Stimulated activated CD4-positive, alpha-beta T cell treated with anti-CD3 and anti-CD28 coated beads, Interleukin-12 subunit alpha, Interleukin-12 subunit beta, amount 100 ng/mL, for 4 hours (primary cell): ENCODE results near the gene S100A11.
A peak's percentile ranks its signal among the peaks of the same experiment; 100 is the strongest.

ENCODE experiments used
- DNase-seq: peaks from one replicate; pipeline ENCODE4 v3.0.0-alpha.2; 2020

Gene S100A11

DNA sequence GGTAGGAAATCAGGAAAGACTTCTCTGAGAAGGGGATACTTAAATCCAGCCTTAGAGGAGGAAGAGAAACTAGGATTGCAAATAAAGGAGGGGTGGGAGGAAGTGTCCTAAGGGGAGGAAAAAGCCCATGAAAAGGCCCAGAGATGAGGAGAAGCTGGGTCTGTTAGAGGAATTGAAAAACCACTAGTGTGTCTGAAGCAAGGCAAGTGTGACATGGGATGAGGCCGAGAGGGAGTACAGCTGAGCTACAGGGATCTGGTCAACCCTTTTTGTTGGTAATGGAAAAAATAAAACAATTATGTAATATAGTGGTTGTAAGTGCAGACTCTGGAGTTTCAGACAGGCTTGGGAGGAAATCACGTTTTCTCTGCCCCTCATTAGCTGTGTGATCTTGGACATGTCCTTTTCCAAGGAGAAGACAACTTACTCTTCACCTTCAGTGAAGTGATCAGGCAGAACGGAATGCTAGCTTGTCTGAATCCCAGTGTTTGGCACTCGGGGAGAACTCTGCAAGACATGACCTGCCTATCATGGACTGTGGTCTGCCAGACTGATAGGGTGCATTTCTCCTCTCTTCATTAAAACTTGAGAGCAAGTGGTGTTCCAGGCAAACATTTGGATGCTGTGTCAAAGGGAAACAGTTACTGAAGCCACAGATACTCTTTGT is 35.7 kb downstream of the S100A11 start:
- no peak for DNase-seq

DNA sequence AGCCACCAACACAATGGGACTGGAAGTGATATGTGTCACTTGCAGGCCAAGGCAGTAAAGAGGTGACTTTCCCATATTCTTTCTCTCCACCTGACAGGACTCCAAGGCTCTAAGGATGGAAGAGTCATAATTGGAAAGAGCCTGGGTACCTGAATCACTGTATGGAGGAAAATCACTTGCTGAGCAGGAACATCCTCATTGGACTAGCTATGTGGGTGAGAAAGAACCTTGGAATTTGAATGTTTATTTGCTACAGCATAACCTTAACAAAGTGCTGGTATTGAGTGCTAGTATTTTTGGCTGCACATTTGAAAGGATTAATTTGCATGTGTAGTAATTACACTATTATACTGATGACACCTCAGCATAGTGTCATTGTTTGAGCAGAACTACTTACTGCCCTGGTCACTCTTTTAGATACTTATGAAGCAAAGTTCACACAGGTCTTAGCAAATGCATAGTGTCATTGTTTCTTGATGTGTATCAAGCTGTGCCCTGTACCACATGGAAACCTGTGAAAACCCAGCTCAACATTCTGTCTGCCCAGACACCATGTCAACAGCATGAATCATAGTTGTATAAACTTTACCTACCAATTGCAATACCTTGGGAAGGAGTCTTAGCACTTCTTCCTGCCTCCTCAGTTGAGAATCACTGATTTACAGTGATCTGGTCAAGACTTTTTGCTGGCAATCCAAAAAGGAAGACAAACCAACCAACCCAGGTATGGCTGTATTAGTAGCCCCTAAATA is 38.0 kb downstream of the S100A11 start:
- DNase-seq, result no peak

DNA sequence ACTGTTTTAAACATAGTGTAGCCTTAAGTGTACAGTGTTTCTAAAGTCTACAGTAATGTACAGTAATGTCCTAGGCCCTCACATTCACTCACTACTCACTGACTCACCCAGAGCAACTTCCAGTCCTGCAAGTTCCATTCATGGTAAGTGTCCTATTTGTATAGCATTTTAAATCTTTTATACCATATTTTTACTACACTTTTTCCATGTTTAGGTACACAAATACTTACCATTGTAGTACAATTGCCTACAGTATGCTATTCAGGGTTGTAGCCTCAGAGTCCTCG is 39.6 kb downstream of the S100A11 start:
- DNase-seq, result no peak

DNA sequence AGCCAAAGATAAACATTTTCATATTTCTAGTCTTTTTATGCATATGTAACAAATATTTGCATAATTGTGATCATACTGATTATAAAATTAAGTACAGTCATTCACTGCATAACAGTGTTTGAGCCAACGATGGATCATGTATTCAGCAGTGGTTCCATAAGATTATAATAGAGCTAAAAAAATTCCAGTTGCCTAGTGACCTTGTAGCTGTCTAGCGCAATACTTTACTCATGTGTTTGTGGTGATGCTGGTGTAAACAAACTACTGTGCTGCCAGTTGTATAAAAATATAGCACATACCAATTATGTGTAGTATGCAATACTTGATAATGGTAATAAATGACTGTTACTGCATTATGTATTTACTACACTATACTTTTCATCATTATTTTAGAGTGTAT is 41.0 kb downstream of the S100A11 start:
- DNase-seq, result no peak

DNA sequence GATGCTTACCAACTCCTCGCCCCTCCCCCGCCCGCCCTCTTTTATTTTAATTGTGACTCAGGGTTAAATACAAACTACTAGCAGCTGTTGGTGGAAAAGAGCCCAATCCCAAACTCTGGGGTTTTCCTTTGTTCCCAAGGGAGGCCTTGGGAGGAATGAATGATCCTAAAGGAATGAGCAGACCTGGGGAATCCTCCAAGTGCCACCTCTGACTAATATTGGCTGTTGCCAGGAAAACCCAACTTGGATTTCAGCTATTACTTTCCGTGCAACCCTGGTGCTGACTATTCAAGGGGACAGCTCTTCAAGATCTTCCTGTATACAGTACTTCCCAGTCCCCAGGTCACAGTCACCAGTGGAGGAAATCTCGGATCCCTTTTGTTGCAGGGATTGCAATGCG is 41.8 kb downstream of the S100A11 start:
- no peak for DNase-seq

DNA sequence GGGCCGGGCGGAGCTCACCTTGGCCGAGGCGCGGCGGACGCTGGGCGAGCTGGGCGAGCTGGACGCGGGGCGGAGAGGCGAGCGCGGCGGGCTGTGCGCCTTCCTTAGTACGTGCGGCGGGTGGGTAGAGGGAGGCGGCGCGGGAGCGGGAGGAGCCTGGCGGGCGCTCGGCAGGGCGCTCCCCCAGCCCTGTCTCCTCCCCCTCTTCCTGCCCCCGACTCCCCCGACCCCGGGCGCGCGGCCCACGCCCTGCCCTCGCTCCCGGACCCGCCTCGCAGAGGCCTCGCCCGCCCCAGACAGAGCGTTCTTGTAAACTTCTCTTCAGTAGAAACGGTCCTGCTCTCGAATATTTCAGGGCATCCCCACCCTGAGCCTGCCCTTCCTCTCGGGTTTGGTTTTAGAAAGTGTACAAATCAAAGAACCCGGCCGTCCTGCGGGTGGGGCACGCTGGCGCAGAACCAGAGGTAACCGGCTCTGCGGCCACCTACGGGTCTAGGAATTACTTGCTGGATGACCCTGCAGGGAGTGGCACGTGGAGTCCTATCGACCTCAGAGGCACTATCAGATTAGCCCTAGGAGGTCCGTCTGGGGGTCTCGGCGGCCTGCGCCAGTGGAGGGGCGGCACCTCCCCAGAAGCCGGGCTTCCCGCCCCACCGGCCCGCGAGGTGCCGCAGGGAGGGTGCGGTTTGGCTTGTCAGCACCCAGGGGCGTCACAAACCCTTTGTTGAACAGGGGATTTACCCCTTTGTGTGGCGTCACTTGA is 42.9 kb downstream of the S100A11 start, which contains the start of gene S100A10:
Gene S100A10, minus strand, starts transcription at position 126 of the 763 bp plus-strand sequence. CDS start 7,629 bp downstream, outside the sequence.
- peak; percentile 65 for DNase-seq

DNA sequence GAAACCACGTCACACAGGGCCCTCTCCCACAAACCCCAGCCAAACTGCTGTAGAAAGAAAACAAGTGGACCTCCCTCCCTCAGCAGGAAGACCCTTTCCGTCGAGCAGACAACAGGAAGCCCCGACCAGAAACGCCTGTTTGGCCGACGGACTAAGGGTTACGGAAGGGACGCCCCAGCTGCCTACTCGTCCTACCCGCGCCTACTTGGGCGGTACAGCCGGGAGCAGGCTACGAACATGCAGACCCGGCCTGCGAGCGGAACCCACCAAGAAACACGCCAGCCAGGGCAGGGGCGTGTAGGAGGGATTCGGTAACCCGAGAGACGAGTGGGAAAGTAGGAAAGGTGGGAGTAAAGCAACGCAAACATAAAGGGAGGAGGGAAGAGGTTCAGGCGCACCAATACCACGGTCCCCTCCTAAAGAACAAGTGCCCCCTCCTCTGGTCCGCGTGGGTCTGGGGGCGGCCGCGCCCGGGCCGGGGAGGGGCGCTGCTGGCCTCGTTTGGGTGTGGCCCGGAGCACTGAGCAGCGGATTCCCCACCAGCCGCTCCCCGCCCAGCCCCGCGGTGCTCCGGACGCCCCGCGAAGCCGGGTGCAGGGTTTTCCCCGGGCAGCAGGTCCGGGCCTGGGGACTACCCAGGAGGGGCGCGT is 43.6 kb downstream of the S100A11 start:
- peak; percentile 29 for DNase-seq

DNA sequence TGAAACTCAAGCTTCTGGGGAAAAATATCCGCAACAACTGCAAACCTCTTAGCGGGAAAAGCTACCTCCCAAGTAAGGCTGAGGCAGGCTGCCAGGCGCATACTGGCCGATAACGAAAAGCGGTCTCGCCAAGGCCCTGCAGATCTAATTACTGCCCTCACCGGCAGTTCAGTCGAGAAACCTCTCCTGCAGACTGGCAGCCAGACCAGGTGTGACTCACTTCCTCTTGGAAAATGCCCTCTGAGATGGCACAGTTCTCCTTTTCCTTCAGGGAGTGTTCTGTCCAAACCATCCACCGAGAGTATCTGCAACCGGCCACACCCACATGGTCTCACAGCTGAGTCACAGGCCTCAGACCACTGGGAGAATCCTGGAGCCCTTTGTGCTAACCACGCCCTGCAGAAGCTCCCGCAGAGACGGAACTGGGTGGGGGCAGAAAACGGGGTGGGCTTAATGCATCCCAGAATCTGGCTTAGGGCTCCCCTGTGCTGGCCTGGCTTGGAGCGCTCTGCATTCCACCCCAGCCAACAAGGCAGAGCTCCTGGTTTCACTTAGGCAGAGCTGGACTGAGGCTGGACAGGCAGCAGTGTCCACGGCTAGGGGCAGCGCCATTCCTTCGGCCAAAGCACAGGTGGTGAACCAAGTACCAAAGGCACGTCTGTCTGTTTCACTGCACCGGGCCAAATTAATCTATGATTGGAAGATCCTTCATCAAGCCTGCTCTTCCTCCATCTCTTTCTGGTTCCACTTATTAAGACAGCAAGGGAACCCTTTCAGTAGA is 44.3 kb downstream of the S100A11 start:
- DNase-seq, result no peak

- no peak for DNase-seq
Measured at GRCh38 chr1:151991663-151992302, 45.0 kb downstream of the S100A11 start.

GRCh38 chr1:151990856-151991198 is 46.0 kb downstream of the S100A11 start:
- DNase-seq, result no peak

- DNase-seq, result no peak
Measured at GRCh38 chr1:151990058-151990855, 46.5 kb downstream of the S100A11 start.

DNA sequence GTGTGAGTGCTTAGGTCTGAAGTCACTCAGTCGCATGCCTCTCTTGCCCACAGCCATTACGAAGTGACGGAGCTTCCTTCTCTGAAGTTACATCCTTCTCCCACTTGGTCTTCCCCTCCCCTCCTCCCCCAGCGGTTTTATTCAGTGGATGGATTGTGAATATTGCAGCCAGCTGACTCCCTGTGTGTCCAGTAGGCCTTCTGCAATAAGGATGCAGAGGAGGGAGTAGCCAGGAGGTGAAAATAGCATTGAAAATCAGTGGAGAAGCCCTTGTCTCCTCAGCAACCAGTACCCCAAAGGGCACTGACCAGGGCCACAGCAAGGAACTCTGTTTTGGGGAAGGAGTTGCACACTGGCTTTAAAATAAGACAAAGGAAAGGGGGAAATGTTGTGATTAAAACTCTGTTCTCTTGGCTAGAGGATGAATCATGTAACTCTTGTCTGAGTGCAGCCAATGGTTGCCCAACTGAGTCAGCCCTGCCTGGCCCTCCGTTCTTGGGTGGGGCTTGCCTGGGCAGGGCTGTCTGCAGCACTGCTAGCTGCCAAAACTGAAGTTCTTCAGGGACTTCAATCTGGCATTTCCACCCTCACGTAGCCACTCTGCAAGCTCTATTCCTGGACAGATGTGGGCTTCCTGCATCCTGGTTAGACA is 47.5 kb downstream of the S100A11 start:
- peak; percentile 42 for DNase-seq

GRCh38 chr1:151988405-151988923 is 48.3 kb downstream of the S100A11 start:
- DNase-seq, result no peak

DNA sequence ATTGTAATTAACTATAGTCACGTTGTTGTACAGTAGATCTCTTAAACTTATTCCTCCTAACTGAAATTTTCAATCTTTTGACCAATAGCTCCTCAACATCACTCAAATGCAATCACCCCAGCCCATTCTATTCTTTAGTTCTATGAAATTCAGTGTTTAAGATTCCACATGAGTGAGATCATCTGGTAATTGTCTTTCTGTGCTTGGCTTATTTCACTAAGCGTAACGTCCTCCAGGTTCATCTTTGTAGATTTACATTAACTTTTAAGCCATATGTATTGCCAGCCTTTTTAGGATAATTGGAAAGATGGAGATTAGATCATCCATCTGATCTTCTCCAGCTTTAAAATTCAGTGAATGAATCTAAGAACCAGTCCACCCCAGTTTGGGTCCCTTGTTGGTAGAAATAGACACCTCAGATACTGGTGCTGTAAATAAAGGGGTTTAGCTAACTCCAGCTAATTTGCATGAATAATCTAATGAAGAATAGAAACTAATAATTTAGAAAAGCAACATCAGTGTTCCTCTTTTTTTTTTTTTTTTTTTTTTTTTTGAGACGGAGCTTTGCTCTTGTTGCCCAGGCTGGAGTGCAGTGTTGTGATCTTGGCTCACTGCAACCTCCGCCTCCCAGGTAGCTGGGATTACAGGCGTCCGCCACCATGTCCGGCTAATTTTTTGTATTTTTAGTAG is 50.2 kb downstream of the S100A11 start:
- no peak for DNase-seq

- DNase-seq, result no peak
Measured at GRCh38 chr1:151985768-151986167, 51.0 kb downstream of the S100A11 start.

GRCh38 chr1:151985270-151985669 is 51.5 kb downstream of the S100A11 start:
- no peak for DNase-seq

DNA sequence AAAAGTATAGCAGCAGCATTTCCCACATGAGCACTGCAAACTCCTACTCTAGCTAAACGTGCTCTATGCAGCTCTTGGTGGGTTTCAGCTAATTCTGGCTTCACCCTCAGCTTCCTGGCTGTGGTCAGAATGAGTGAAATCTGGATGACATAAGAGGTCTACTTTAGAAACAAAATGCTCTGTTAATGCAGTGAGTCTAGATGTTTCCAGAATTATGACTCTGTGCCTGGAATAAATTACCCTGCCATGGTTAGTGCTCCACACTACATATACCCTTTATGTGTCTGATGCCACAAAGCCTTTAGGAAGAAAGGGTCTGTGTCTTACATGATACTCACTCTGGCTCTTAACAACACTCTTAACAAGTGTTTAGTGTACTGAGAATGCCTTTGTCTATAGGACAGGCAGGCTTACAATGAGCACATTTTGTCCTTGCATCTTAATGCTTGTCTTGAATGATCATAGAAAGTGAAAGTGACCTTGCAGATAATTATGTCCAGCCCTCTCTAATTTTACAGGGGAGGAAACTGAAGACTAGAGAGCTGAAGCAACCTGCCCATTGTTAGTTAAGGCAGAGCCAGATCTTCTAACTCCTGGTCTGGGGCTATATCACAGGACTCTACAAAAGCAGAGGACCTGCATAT is 52.4 kb downstream of the S100A11 start:
- no peak for DNase-seq
